Endothelial cell (in vitro differentiated cells): ENCODE results near the gene PDE1C. TPM values are rescaled to one million over a fixed set of nuclear protein-coding genes. Genes with fewer than 3 reads are reported as not detected.

ENCODE experiments used
- DNase-seq: peaks from one replicate; pipeline ENCODE4 v3.0.0; 2021; ENCODE audit warnings: low spot score
- H3K27ac Mint-ChIP-seq: one replicate; pipeline ENCODE4 v1.8.0; 2021; ENCODE audit warnings: mixed read lengths, inconsistent platforms; ENCODE audit not compliant: unreplicated experiment
- H3K27me3 Mint-ChIP-seq: one replicate; pipeline ENCODE4 v1.8.0; 2021; ENCODE audit warnings: mild to moderate bottlenecking, moderate library complexity, mixed read lengths, inconsistent platforms; ENCODE audit not compliant: unreplicated experiment
- H3K36me3 Mint-ChIP-seq: one replicate; pipeline ENCODE4 v1.8.0; 2021; ENCODE audit warnings: mild to moderate bottlenecking, low read depth, mixed read lengths, inconsistent platforms; ENCODE audit not compliant: unreplicated experiment
- H3K4me1 Mint-ChIP-seq: one replicate; pipeline ENCODE4 v1.8.0; 2021; ENCODE audit warnings: mild to moderate bottlenecking, mixed read lengths, inconsistent platforms; ENCODE audit not compliant: unreplicated experiment
- H3K4me3 Mint-ChIP-seq: one replicate; pipeline ENCODE4 v1.8.0; 2021; ENCODE audit warnings: mild to moderate bottlenecking, mixed read lengths, inconsistent platforms; ENCODE audit not compliant: unreplicated experiment
- H3K9me3 Mint-ChIP-seq: one replicate; pipeline ENCODE4 v1.8.0; 2021; ENCODE audit warnings: mixed read lengths, inconsistent platforms; ENCODE audit not compliant: unreplicated experiment
- total RNA-seq: library from RNA; stranded (reverse); fragmentation: NEBNext Ultra II Directional; extraction: Animal tissue kit (Norgen Biotek cat#: 25700); gene quantifications from one replicate; pipeline ENCODE4 v1.2.1, GENCODE V29; 2021; ENCODE audit not compliant: unreplicated experiment
- TF ChIP-seq, protein P1 (sequence below): fragments of 200-600 bp; sonication (generic); IDR thresholded peaks from one replicate; pipeline ENCODE4 v1.5.0; 2021; ENCODE audit warnings: antibody characterized with exemption; ENCODE audit not compliant: unreplicated experiment

Gene PDE1C
- total RNA-seq, 1 donor from 2014 or later: 2.9 TPM

DNA sequence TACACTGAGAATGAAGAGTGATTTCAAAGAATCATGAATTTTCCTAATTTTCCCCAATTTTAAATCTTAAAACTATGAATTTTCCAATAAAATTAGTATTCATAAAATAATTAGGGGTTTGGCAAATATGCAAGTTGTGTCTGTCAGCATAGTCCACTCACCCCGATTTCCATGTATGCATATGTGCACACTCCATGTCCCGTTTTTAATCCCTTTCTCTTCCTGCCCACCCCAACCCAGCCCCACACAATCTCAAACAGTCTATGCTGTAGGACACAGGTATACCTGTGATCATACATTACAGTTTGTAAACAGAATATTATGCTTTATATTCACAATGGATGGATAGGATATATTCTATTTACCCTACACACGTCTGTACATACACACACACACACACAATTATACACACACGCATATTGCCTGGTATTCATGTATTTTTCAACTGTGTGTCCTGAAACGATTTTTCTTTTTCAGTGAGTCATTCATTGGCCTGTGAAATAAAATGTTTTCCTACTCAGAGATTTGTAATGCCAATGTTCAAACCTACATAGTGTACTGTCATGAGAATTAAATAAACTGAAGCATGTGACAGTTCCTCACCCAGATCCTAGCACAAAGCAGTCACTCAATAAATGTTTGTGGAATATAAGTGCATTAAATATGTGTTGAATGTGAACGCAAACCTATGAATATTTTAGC lies 144.3 kb downstream of the PDE1C start:
- H3K27ac Mint-ChIP-seq: no peak overlapping the region

DNA sequence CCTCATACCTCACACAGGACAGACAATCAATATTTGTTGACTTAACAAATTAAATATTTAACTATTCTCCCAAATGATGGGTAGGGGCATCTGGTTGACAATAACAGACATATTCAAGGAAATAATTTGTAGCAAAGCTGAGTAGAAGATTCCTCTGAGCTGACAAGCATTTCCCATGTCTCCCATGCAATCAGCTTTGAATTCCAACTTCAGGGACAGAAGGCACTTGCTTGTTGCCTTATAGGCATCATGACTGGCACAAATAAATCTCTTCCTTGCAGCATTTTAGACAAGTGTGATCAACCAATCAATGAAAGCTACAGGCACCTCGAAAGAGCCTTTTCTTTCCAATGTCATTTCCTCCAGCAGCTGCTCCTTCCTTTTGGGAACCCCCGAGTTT lies 146.0 kb downstream of the PDE1C start:
- DNase-seq: no peak
- Mint-ChIP-seq H3K9me3 (no peaks in the 10 kb centered on the region), H3K36me3 (no peaks in the 10 kb centered on the region), H3K4me1 (no peaks in the 10 kb centered on the region), H3K27ac (no peak overlapping the region), H3K4me3 (no peak overlapping the region), H3K27me3 (peaks cover 3% of the 10 kb centered on the region)
- TF ChIP-seq, protein P1, sequence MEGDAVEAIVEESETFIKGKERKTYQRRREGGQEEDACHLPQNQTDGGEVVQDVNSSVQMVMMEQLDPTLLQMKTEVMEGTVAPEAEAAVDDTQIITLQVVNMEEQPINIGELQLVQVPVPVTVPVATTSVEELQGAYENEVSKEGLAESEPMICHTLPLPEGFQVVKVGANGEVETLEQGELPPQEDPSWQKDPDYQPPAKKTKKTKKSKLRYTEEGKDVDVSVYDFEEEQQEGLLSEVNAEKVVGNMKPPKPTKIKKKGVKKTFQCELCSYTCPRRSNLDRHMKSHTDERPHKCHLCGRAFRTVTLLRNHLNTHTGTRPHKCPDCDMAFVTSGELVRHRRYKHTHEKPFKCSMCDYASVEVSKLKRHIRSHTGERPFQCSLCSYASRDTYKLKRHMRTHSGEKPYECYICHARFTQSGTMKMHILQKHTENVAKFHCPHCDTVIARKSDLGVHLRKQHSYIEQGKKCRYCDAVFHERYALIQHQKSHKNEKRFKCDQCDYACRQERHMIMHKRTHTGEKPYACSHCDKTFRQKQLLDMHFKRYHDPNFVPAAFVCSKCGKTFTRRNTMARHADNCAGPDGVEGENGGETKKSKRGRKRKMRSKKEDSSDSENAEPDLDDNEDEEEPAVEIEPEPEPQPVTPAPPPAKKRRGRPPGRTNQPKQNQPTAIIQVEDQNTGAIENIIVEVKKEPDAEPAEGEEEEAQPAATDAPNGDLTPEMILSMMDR: no peak

More for the DNA sequence above, 144.3 kb downstream of the PDE1C start:
- Mint-ChIP-seq H3K27me3 (peaks cover 3% of the 10 kb centered on the region), H3K4me1 (no peaks in the 10 kb centered on the region), H3K4me3 (no peak overlapping the region), H3K9me3 (no peaks in the 10 kb centered on the region), H3K36me3 (no peaks in the 10 kb centered on the region)
- DNase-seq: no peak
- TF ChIP-seq, protein P1: no peak

GRCh38 chr7:31922848-31923247 lies 147.4 kb downstream of the PDE1C start:
- H3K27ac Mint-ChIP-seq: no peak overlapping the region
- no peaks in the 10 kb centered on the region for H3K4me1 Mint-ChIP-seq
- no peaks in the 10 kb centered on the region for H3K9me3 Mint-ChIP-seq
- no peak overlapping the region for H3K4me3 Mint-ChIP-seq
- no peaks in the 10 kb centered on the region for H3K36me3 Mint-ChIP-seq
- TF ChIP-seq, protein P1: no peak
- H3K27me3 Mint-ChIP-seq: peaks cover 2% of the 10 kb centered on the region
- DNase-seq: no peak

DNA sequence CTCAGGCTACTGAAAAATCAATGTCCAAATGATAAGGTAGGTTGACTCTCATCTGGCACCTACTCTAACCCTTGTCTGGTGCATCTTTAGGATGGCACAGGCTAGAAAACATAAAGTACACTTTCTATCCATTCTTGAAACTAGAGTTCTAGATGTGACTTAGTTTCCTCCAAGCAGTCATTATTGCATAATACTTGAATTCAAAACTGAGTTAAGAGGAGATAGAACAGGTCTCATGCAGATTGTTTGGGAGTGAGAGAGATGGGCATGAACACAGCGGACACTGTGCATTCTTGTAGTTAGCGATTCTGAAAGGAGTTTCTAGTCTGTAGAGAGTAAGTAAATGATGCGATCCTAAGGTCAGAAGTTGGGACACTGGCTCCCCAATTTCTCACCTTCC lies 149.2 kb downstream of the PDE1C start:
- Mint-ChIP-seq H3K4me1 (no peaks in the 10 kb centered on the region), H3K27me3 (peaks cover 2% of the 10 kb centered on the region), H3K36me3 (no peaks in the 10 kb centered on the region), H3K4me3 (no peak overlapping the region), H3K9me3 (no peaks in the 10 kb centered on the region), H3K27ac (no peak overlapping the region)
- TF ChIP-seq, protein P1: no peak
- DNase-seq: no peak

- no peak for DNase-seq
- Mint-ChIP-seq H3K27me3 (peaks cover under 1% of the 10 kb centered on the region), H3K4me3 (no peak overlapping the region), H3K27ac (no peak overlapping the region), H3K9me3 (no peaks in the 10 kb centered on the region), H3K36me3 (no peaks in the 10 kb centered on the region), H3K4me1 (no peaks in the 10 kb centered on the region)
- TF ChIP-seq, protein P1: no peak
Measured at GRCh38 chr7:31919678-31920369, 150.4 kb downstream of the PDE1C start.
